NOMO-1 (cell line): ENCODE results near the gene PKD2.
"Not testable (repeated sequence)": the region's sequence is repeated elsewhere in the genome, so short reads cannot be mapped to it uniquely, and the experiment has no call there.

Experiments used
- DNase-seq, 2 experiments: peaks; one replicate each; lab custom pipeline; 2025; ENCODE audit not compliant: unreplicated experiment in 2 of 2; lab: John Stamatoyannopoulos, UW

PKD2 gene

GRCh38 chr4:88062843-88063242, 55.4 kb downstream of the PKD2 start:
- no peak for DNase-seq

- DNase-seq = peak in 1 of 2 experiments; percentile 3
Measured at GRCh38 chr4:88063634-88064296, 56.3 kb downstream of the PKD2 start.

- DNase-seq = no peak
Measured at GRCh38 chr4:88064410-88064809, 57.0 kb downstream of the PKD2 start.

- no peak for DNase-seq
Measured at GRCh38 chr4:88070031-88070430, 62.6 kb downstream of the PKD2 start.

GRCh38 chr4:88075336-88075735, 67.9 kb downstream of the PKD2 start:
- no peak for DNase-seq

- DNase-seq = no peak
Measured at GRCh38 chr4:88077911-88078524, 70.6 kb downstream of the PKD2 start.

GRCh38 chr4:88078579-88078978, 71.1 kb downstream of the PKD2 start:
- no peak for DNase-seq

- DNase-seq = no peak
Measured at GRCh38 chr4:88080626-88081025, 73.2 kb downstream of the PKD2 start.

GRCh38 chr4:88087004-88087403, 79.6 kb downstream of the PKD2 start:
- DNase-seq = no peak

- no peak for DNase-seq
Measured at GRCh38 chr4:88090898-88091297, 83.5 kb downstream of the PKD2 start.

- DNase-seq = no peak
Measured at GRCh38 chr4:88091378-88091777, 83.9 kb downstream of the PKD2 start.

GRCh38 chr4:88093874-88094273, 86.4 kb downstream of the PKD2 start:
- DNase-seq = no peak

GRCh38 chr4:88097301-88097700, 89.9 kb downstream of the PKD2 start:
- DNase-seq = no peak

- no peak for DNase-seq
Measured at GRCh38 chr4:88097781-88098180, 90.3 kb downstream of the PKD2 start.

GRCh38 chr4:88098993-88099752, 91.7 kb downstream of the PKD2 start:
- DNase-seq = no peak

- DNase-seq = peak; percentile 8 to 74
Measured at GRCh38 chr4:88101165-88101564, 93.7 kb downstream of the PKD2 start.

GRCh38 chr4:88102026-88102425, 94.6 kb downstream of the PKD2 start:
- DNase-seq = no peak

- DNase-seq = no peak
Measured at GRCh38 chr4:88104902-88105610, 97.6 kb downstream of the PKD2 start.

- no peak for DNase-seq
Measured at GRCh38 chr4:88106205-88106604, 98.8 kb downstream of the PKD2 start.

GRCh38 chr4:88107406-88108107, 100.1 kb downstream of the PKD2 start:
- peak; percentile 3 to 13 for DNase-seq

- DNase-seq = not testable (repeated sequence)
Measured at GRCh38 chr4:88108108-88108465, 100.7 kb downstream of the PKD2 start.
